SK-N-MC (cell line): Measurements from ENCODE around the gene ZNF326.

Experiments used
- EZH2 ChIP-seq: fragments of 200-600 bp; sonication (generic); IDR thresholded peaks from one replicate; pipeline ENCODE4 v1.6.1; 2017; ENCODE audit warnings: antibody characterized with exemption
- FOXP2 ChIP-seq: optimal IDR thresholded peaks from 2 replicates; pipeline ENCODE3; 2011; ENCODE audit warnings: mild to moderate bottlenecking, moderate library complexity; ENCODE audit not compliant: insufficient read depth; ENCODE audit errors: extremely low read length, control extremely low read depth
- POLR2AphosphoS5 ChIP-seq: IDR thresholded peaks from 2 replicates; pipeline ENCODE4 v1.6.1; 2012; ENCODE audit warnings: mild to moderate bottlenecking, low read depth, low read length, borderline replicate concordance

- TF ChIP-seq POLR2AphosphoS5 (no peak), EZH2 (no peak), FOXP2 (no peak)
These were observed 23.3 kb upstream of the ZNF326 start for GRCh38 chr1:89971600-89971999.
